SU-DHL-6 (cell line): ENCODE measurements around the gene GRIK5.

Source experiments
- H2AFZ ChIP-seq: fragments of 200-600 bp; sonication (generic); 2 replicates; pipeline ENCODE4 v1.6.1; 2014; ENCODE audit warnings: low read depth, mild to moderate bottlenecking, moderate library complexity, mixed read lengths, antibody characterized with exemption, low read length; ENCODE audit not compliant: severe bottlenecking
- H3F3A ChIP-seq: fragments of 200-600 bp; shearing (Covaris generic); 2 replicates; pipeline ENCODE4 v1.6.0; 2016; ENCODE audit warnings: antibody characterized with exemption, mild to moderate bottlenecking; ENCODE audit not compliant: insufficient read depth
- H3K27ac ChIP-seq: fragments of 200-600 bp; sonication (generic); 2 replicates; pipeline ENCODE4 v1.5.1; 2016; ENCODE audit warnings: low read depth, mild to moderate bottlenecking, low read length, moderate library complexity, mixed read lengths
- H3K27me3 ChIP-seq: fragments of 200-600 bp; sonication (generic), shearing (Covaris generic); 2 replicates; pipeline ENCODE4 v1.6.0; 2014; ENCODE audit warnings: mild to moderate bottlenecking, low read length
- H3K36me3 ChIP-seq: fragments of 200-600 bp; sonication (generic); 2 replicates; pipeline ENCODE4 v1.6.1; 2014; ENCODE audit warnings: mild to moderate bottlenecking, low read length, mixed read lengths
- H3K4me2 ChIP-seq: fragments of 300-600, 200-600 bp; shearing (Covaris generic), sonication (generic); 2 replicates; pipeline ENCODE4 v1.6.0; 2014; ENCODE audit warnings: low read length, low read depth, mild to moderate bottlenecking; ENCODE audit not compliant: poor library complexity, severe bottlenecking
- H3K4me3 ChIP-seq: fragments of 200-600 bp; sonication (generic); 2 replicates; pipeline ENCODE4 v1.5.1; 2014; ENCODE audit warnings: antibody characterized with exemption, low read length, mild to moderate bottlenecking, mixed read lengths; ENCODE audit not compliant: insufficient read depth, poor library complexity, severe bottlenecking
- H3K79me2 ChIP-seq: fragments of 200-600 bp; sonication (generic); 2 replicates; pipeline ENCODE4 v1.6.1; 2014; ENCODE audit warnings: mild to moderate bottlenecking, low read length, moderate library complexity; ENCODE audit not compliant: insufficient read depth
- H3K9ac ChIP-seq: fragments of 200-600 bp; sonication (generic); 2 replicates; pipeline ENCODE4 v1.7.0; 2014; ENCODE audit warnings: mild to moderate bottlenecking, low read length
- H3K9me2 ChIP-seq: fragments of 200-600 bp; sonication (generic); replicated peaks from 2 replicates; pipeline ENCODE4 v1.6.1; 2014; ENCODE audit warnings: low read length; ENCODE audit not compliant: insufficient read depth
- H3K9me3 ChIP-seq: fragments of 200-600 bp; sonication (generic); 2 replicates; pipeline ENCODE4 v1.6.1; 2014; ENCODE audit warnings: low read length, mixed read lengths; ENCODE audit not compliant: insufficient read depth
- H4K20me1 ChIP-seq: fragments of 200-600 bp; sonication (generic); 2 replicates; pipeline ENCODE4 v1.6.1; 2014; ENCODE audit warnings: low read depth, mild to moderate bottlenecking, antibody characterized with exemption, low read length, moderate library complexity, mixed read lengths
- EZH2phosphoT487 ChIP-seq: fragments of 200-600 bp; sonication (generic), shearing (Covaris generic); conservative IDR thresholded peaks from 2 replicates; pipeline ENCODE4 v1.6.1; 2018; ENCODE audit warnings: mild to moderate bottlenecking, antibody characterized with exemption, low read length, moderate library complexity, mixed read lengths
- TF ChIP-seq, protein P1 (sequence below): fragments of 200-600 bp; sonication (generic); IDR thresholded peaks from one replicate; pipeline ENCODE4 v1.5.1; 2017; ENCODE audit warnings: antibody characterized with exemption, mild to moderate bottlenecking, low read length, moderate library complexity; ENCODE audit not compliant: insufficient read depth, poor library complexity, severe bottlenecking

GRIK5 gene

DNA sequence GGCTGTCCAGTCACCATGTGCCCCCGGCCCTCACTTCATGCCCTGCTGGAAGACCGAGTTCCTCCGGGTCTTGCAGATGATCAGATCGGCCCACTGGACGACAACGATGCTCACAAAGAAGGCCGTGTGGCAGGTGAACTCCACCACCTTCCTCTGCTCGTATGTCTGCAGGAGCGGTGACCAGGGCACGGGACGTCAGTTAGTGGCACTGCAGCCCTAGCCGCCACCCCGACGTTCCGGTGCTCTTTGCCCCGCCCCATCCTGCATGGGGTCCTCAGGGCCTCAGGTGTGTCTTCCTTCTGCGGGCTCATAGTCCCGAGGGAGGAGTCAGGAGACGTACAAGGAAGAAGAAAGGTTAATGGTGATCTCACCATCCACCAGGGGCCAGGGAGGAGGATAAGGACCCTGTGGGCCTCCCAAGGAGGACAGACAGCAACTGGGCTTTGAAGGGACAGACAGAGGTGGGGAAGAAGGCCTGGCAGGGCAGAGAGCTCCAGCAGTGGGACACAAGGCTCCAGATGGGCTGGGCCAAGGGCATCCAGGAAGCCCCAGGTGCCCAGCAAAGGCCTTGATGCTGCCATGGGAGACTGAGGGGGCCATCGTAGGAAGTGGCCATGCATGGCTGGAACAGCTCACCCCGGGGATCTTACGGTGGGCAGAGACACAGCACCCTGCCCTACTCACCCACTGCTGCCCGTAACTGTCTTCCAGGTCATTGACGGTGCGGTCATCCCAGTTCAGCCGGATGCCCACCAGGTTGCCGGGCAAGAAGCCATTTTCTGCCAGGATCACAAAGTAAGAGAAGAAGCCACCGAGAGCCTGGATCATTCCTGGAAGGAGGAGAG is 101.0 kb downstream of the GRIK5 start:
- Histone ChIP-seq H3K4me2 (no peak overlapping the region), H3K9me2 (no peaks in the 10 kb centered on the region), H3K36me3 (no peaks in the 10 kb centered on the region), H3K27ac (no peak overlapping the region), H2AFZ (no peak overlapping the region), H3K4me3 (no peak overlapping the region), H4K20me1 (no peaks in the 10 kb centered on the region), H3K79me2 (no peaks in the 10 kb centered on the region), H3K27me3 (no peaks in the 10 kb centered on the region), H3K9me3 (no peaks in the 10 kb centered on the region), H3F3A (no peaks in the 10 kb centered on the region), H3K9ac (no peak overlapping the region)
- no peak for TF ChIP-seq EZH2phosphoT487
- TF ChIP-seq, protein P1, sequence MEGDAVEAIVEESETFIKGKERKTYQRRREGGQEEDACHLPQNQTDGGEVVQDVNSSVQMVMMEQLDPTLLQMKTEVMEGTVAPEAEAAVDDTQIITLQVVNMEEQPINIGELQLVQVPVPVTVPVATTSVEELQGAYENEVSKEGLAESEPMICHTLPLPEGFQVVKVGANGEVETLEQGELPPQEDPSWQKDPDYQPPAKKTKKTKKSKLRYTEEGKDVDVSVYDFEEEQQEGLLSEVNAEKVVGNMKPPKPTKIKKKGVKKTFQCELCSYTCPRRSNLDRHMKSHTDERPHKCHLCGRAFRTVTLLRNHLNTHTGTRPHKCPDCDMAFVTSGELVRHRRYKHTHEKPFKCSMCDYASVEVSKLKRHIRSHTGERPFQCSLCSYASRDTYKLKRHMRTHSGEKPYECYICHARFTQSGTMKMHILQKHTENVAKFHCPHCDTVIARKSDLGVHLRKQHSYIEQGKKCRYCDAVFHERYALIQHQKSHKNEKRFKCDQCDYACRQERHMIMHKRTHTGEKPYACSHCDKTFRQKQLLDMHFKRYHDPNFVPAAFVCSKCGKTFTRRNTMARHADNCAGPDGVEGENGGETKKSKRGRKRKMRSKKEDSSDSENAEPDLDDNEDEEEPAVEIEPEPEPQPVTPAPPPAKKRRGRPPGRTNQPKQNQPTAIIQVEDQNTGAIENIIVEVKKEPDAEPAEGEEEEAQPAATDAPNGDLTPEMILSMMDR = no peak

DNA sequence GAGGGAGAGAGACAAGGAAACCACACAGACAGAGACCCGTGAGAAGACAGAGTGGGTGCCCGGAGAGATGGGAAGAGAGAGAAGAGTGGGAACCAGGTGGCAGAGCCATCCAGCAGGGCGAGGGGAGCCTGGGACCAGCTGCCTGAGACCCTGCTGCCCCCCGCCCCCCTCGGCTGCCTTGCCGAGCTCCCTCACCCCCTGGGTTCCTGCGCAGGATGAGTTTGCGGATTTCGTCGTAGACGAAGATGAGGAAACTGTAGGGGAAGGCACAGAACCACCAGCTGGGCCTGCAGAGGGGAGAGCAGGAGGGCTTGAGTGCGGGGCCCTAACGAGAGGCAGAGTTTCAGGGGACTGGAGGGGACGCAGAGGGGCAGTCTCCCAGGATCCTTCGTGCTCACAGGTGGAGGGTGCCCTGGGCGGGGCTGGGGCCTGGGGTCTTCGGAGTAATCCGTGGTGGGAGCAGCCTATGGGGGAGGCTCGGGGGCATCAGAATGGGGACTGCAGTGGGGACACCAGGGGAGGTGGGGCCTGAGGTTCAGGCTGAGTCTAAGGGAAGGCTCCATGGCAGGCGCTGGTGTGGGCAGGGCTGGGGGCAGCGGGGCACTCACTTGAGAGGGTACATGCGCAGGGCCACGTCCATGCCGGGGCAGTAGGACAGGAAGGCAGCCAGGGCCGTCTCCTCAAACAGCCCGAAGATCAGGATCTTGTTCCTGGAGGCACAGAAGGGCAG is 102.8 kb downstream of the GRIK5 start:
- no peak for TF ChIP-seq EZH2phosphoT487
- TF ChIP-seq, protein P1 = no peak
- no peaks in the 10 kb centered on the region for H3K9me3 ChIP-seq
- no peak overlapping the region for H3K27ac ChIP-seq
- no peak overlapping the region for H2AFZ ChIP-seq
- no peaks in the 10 kb centered on the region for H3K36me3 ChIP-seq
- H3K27me3 ChIP-seq = no peaks in the 10 kb centered on the region
- no peaks in the 10 kb centered on the region for H3F3A ChIP-seq
- no peaks in the 10 kb centered on the region for H3K9me2 ChIP-seq
- no peak overlapping the region for H3K4me3 ChIP-seq
- H3K79me2 ChIP-seq = no peaks in the 10 kb centered on the region
- H3K4me2 ChIP-seq = no peak overlapping the region
- H4K20me1 ChIP-seq = no peaks in the 10 kb centered on the region
- H3K9ac ChIP-seq = no peak overlapping the region

DNA sequence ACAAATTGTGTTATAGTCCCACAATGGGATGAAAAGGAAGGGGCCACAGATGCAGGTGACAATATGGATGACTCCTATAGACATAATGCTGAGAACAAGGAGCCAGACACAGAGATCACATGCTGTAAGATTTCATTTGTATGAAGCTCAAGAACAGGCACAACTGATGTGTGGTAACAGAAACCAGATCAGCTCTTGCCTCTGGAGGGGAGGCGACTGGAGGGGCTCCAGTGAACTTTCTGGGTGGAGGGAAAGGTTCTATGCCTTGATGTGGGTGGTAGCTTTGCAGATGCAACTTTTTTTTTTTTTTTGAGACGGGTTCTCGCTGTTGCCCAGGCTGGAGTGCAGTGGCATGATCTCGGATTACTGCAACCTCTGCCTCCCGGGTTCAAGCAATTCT is 104.9 kb downstream of the GRIK5 start:
- H3K9ac ChIP-seq = no peak overlapping the region
- H3K27ac ChIP-seq = no peak overlapping the region
- no peaks in the 10 kb centered on the region for H4K20me1 ChIP-seq
- H3F3A ChIP-seq = no peaks in the 10 kb centered on the region
- H3K27me3 ChIP-seq = no peaks in the 10 kb centered on the region
- H3K4me2 ChIP-seq = no peak overlapping the region
- no peaks in the 10 kb centered on the region for H3K36me3 ChIP-seq
- H3K9me2 ChIP-seq = no peaks in the 10 kb centered on the region
- H3K9me3 ChIP-seq = no peaks in the 10 kb centered on the region
- TF ChIP-seq, protein P1 = no peak
- TF ChIP-seq EZH2phosphoT487 = no peak
- H2AFZ ChIP-seq = no peak overlapping the region
- H3K4me3 ChIP-seq = no peak overlapping the region
- H3K79me2 ChIP-seq = no peaks in the 10 kb centered on the region
